ENCODE data around the gene USP12. TPM values are rescaled to one million over a fixed set of nuclear protein-coding genes. Genes with fewer than 3 reads are reported as not detected.

The USP12 gene
- total RNA-seq, 1 donor from 2014 or later, result 30.5 TPM

- Mint-ChIP-seq H3K9me3 (ENCODE audit: unreplicated experiment) (peaks cover 4% of the 10 kb centered on the region), H3K36me3 (ENCODE audit: low read depth, unreplicated experiment) (peaks cover 8% of the 10 kb centered on the region), H3K4me1 (ENCODE audit: low read depth, unreplicated experiment) (peaks cover 27% of the 10 kb centered on the region), H3K27me3 (ENCODE audit: low read depth, unreplicated experiment) (no peaks in the 10 kb centered on the region), H3K27ac (ENCODE audit: unreplicated experiment) (no peak overlapping the region), H3K4me3 (ENCODE audit: unreplicated experiment) (no peak overlapping the region)
- FAIRE-seq, result no peak
- no peak overlapping the region for H3K9ac ChIP-seq (ENCODE audit: low read length)
- no peak overlapping the region for H2AFZ ChIP-seq (ENCODE audit: low read depth, low read length)
- H3K4me2 ChIP-seq (ENCODE audit: low read length), result no peak overlapping the region
- H3K27me3 ChIP-seq (ENCODE audit: insufficient read depth, low read length), result no peaks in the 10 kb centered on the region
- peaks cover 4% of the 10 kb centered on the region for H3K36me3 ChIP-seq (ENCODE audit: insufficient read depth, low read length)
- H3K9me3 ChIP-seq (ENCODE audit: insufficient read depth, low read depth, low read length), result no peaks in the 10 kb centered on the region
- H3K79me2 ChIP-seq (ENCODE audit: insufficient read depth, low read length), result peaks cover 93% of the 10 kb centered on the region
- no peak overlapping the region for H3K4me3 ChIP-seq (ENCODE audit: insufficient read depth, low read depth, low read length)
- no peaks in the 10 kb centered on the region for H3K4me1 ChIP-seq (ENCODE audit: insufficient read depth, low read length)
- DNase-seq (ENCODE audit: low read depth), result no peak
- H3K27ac ChIP-seq (ENCODE audit: low read depth, low read length), result no peak overlapping the region
- peaks cover 66% of the 10 kb centered on the region for H4K20me1 ChIP-seq (ENCODE audit: insufficient read depth, low read length)
- TF ChIP-seq EZH2 (IDR thresholded peaks at IDR 0.05; ENCODE audit: insufficient read depth, low read length), result no peak
- TF ChIP-seq, protein P1, sequence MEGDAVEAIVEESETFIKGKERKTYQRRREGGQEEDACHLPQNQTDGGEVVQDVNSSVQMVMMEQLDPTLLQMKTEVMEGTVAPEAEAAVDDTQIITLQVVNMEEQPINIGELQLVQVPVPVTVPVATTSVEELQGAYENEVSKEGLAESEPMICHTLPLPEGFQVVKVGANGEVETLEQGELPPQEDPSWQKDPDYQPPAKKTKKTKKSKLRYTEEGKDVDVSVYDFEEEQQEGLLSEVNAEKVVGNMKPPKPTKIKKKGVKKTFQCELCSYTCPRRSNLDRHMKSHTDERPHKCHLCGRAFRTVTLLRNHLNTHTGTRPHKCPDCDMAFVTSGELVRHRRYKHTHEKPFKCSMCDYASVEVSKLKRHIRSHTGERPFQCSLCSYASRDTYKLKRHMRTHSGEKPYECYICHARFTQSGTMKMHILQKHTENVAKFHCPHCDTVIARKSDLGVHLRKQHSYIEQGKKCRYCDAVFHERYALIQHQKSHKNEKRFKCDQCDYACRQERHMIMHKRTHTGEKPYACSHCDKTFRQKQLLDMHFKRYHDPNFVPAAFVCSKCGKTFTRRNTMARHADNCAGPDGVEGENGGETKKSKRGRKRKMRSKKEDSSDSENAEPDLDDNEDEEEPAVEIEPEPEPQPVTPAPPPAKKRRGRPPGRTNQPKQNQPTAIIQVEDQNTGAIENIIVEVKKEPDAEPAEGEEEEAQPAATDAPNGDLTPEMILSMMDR (IDR thresholded peaks at IDR 0.05; ENCODE audit: insufficient read depth, low read depth, low read length), result no peak
Observed at GRCh38 chr13:27118428-27119054, 53.1 kb downstream of the USP12 start.

DNA sequence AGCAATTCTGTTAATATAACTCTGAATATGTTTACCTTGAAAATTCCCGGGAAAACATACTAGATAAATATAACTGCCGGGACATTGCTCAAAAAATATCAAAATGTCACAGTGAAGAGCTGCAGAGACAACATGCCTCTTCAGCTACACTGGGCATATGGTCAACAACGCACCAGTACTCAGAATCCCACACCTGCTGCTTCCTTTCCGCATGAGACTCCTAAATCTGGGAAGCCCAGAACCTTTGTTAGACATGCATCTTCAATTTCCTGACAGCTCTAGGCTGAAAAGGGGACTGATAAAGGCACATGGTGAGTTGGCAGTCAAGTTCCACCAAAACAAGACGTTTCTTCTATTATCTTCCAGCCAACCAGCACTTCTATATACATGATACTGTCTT is 53.7 kb downstream of the USP12 start:
- H3K79me2 ChIP-seq (ENCODE audit: insufficient read depth, low read length), result peaks cover 93% of the 10 kb centered on the region
- H3K4me2 ChIP-seq (ENCODE audit: low read length), result no peak overlapping the region
- peaks cover 27% of the 10 kb centered on the region for H3K4me1 Mint-ChIP-seq (ENCODE audit: low read depth, unreplicated experiment)

More for the DNA sequence above, 53.7 kb downstream of the USP12 start:
- no peaks in the 10 kb centered on the region for H3K27me3 Mint-ChIP-seq (ENCODE audit: low read depth, unreplicated experiment)
- Histone ChIP-seq H2AFZ (ENCODE audit: low read depth, low read length) (no peak overlapping the region), H3K27ac (ENCODE audit: low read depth, low read length) (no peak overlapping the region), H3K36me3 (ENCODE audit: insufficient read depth, low read length) (peaks cover 4% of the 10 kb centered on the region), H3K4me3 (ENCODE audit: insufficient read depth, low read depth, low read length) (no peak overlapping the region), H3K9ac (ENCODE audit: low read length) (no peak overlapping the region), H3K4me1 (ENCODE audit: insufficient read depth, low read length) (no peaks in the 10 kb centered on the region), H3K27me3 (ENCODE audit: insufficient read depth, low read length) (no peaks in the 10 kb centered on the region), H3K9me3 (ENCODE audit: insufficient read depth, low read depth, low read length) (no peaks in the 10 kb centered on the region), H4K20me1 (ENCODE audit: insufficient read depth, low read length) (peaks cover 72% of the 10 kb centered on the region)
- peaks cover 8% of the 10 kb centered on the region for H3K36me3 Mint-ChIP-seq (ENCODE audit: low read depth, unreplicated experiment)
- no peak overlapping the region for H3K27ac Mint-ChIP-seq (ENCODE audit: unreplicated experiment)
- FAIRE-seq (no peak), DNase-seq (ENCODE audit: low read depth) (no peak)
- H3K9me3 Mint-ChIP-seq (ENCODE audit: unreplicated experiment), result peaks cover 4% of the 10 kb centered on the region
- H3K4me3 Mint-ChIP-seq (ENCODE audit: unreplicated experiment), result no peak overlapping the region
- no peak for TF ChIP-seq EZH2 (IDR thresholded peaks at IDR 0.05; ENCODE audit: insufficient read depth, low read length)
- TF ChIP-seq, protein P1 (IDR thresholded peaks at IDR 0.05; ENCODE audit: insufficient read depth, low read depth, low read length), result no peak

All from astrocyte (in vitro differentiated cells and primary cell).